HL-60 (cell line): Measurements from ENCODE around the gene HBA2.

Source experiments
- CTCF ChIP-seq: IDR thresholded peaks from one replicate; pipeline ENCODE4 v1.5.1; 2011; ENCODE audit warnings: low read length, control low read depth, inconsistent platforms; ENCODE audit not compliant: insufficient read depth
- POLR2AphosphoS5 ChIP-seq: IDR thresholded peaks from 2 replicates; pipeline ENCODE4 v1.6.1; 2012; ENCODE audit warnings: low read depth
- SPI1 ChIP-seq: IDR thresholded peaks from 2 replicates; pipeline ENCODE4 v1.6.1; 2012; ENCODE audit warnings: low read depth, mild to moderate bottlenecking, borderline replicate concordance

GRCh38 chr16:188674-189073 lies 16.0 kb downstream of the HBA2 start:
- TF ChIP-seq CTCF, result no peak
- no peak for TF ChIP-seq POLR2AphosphoS5
- TF ChIP-seq SPI1, result no peak
